Stimulated activated CD8-positive, alpha-beta memory T cell treated with anti-CD3 and anti-CD28 coated beads, Interleukin-2, amount 100 ng/mL, for 1 hour (primary cell): ENCODE measurements around the gene DESI2.
A peak's percentile ranks its signal among the peaks of the same experiment; 100 is the strongest.

Experiments
- DNase-seq, 2 donors: peaks; one replicate each; pipeline ENCODE4 v3.0.0-alpha.2; 2020; ENCODE audit warnings: low read depth in 2 of 2

Gene DESI2

DNA sequence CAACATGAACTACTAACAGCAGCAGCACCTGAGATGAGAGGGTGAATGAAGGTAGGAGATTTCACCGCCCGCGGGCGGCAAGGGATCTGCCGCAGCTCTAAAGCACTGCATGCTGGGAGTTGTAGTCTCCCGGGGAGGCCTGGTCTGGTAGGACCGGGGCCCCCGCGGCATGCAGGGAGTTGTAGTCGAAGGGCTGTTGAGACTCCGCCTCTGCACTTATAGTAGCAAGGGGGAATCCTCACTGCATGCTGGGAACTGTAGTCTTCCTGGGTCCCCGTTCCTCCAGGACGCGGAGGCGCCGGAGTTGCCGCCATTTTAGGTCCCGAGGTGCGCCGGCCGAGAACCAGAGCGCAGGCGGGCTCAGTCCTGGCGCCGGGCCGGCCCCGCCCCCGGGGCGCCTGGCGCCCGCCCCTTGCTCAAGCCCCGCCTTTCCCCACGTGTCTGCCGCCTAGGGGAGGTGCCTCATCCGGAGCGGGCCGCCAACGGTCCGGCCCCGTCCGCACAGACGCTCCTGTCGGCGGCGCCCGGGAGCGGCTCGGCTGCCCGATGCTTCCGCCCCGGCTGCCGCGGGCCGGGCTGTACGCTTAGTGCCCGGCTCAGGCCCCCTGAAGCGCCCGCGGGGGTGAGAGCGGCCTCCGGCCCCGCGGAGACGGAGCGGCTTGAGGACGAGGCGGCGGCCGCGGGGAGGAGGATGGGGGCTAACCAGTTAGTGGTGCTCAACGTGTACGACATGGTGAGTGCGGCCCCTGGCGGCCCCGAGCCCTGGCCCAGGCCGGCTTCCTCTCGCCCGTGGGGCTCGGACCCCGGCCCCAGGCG lies at the start of gene DESI2:
TSS of gene DESI2 (plus strand) at position 504 of the 816 bp plus-strand sequence. CDS start at position 692, 188 bp downstream.
- peak; percentile 92 to 94 for DNase-seq

DNA sequence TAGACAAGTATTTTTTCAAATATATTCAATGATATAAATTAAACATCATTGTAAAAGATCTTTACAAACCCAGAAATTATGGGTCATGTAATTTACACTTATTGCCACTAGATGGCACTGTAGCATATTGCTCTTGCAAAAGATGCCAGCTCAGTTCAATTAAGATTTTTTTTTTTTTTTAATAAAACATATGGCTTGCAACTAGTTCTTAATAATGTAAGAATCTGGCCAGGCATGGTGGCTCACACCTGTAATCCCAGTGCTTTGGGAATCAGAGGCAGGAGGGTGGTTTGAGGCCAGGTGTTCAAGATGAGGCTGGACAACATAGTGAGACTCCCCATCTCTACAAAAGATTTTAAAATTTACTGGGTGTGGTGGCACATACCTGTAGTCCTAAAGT lies 49.4 kb upstream of the DESI2 start:
- no peak for DNase-seq

DNA sequence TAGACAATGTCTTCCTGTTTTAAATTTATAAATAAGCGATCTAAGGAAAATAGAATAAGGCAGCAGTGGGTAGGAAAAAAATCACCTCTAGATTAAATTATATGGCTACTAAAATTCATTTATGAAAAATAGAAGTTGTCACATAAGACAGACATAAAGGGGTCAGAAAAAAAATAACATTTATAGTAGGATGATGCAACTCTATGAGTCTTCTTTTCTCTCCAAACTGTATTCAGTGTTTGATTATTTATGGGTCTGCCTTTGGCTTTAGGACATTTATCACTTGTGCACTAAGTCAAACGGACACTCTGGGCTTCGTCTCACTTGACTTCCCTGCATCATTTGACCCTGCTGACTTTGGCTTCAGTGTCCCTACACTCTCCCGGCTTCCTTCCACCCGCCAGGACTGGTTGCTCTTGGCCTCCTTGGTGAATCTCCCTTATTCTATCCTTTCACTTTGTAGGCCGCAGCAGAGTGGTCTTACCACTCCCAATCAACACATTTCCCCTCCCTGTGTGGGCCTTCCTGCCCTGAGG lies 47.0 kb upstream of the DESI2 start:
- no peak for DNase-seq

DNA sequence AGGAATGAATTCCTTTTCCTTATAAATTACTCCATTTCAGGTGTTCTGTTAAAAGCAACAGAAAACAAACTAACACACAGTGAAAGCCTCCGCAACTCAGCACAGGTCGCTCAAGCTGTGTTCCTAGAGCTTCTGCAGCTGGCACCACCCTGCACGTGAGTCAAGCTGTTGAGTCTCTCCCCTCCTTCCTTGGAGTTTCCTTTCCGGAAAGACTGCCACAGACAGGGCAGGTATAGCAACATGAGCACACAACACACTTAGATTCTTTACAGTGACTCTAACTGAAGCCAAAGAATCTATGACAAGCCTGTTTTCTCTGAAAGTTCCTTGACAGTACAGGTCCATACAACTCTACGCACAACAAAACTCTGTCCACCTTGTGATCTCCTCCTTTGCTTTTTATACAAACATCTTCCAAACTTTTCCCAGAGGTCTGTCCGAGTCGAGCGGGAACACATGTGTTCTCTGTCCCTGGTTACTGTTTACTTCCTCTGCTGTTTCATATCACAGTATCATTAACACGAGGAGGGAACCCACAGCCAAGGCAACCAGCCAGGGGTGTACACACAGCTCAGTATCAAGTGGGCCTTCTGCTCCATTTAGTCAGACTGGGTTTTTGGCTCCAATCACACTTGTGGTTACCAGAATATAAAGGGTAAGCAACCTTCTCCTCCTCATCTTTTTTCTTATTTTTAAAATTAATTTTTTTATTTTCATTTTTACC lies 38.7 kb upstream of the DESI2 start:
- no peak for DNase-seq

DNA sequence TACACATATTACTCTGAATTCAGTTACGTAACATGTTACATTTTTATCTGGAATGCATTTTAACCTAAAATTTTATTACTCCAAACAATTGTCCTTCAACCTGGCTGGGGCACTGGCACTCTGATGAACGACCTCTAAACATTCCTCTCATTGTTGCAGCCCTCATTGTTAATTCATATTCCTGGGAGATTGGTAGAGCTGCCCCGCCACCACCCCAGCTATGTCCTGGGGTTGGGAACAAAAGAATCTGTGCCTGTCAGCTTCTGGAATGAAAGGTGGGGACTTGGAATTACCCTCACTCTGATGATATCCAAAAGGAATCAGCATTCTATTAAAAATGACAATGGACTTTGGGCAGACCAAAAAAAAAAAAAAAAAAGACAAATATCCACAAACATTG lies 38.0 kb upstream of the DESI2 start:
- DNase-seq: no peak

DNA sequence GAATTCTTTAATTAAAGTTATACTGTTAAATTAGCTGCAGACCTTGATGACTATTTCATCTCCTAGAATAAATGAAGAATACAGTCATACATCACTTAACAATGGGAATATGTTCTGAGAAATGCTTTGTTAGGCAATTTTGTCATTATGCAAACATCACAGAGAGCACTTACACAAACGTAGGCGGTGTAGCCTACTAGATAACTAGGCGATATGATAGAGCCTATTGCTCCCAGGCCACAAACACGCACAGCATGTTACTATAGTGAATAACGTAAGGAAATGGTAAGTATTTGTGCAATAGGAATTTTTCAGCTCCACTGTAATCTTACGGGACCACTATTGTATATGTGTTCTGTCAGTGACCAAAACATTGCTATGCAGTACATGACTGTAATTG lies 37.6 kb upstream of the DESI2 start:
- no peak for DNase-seq

DNA sequence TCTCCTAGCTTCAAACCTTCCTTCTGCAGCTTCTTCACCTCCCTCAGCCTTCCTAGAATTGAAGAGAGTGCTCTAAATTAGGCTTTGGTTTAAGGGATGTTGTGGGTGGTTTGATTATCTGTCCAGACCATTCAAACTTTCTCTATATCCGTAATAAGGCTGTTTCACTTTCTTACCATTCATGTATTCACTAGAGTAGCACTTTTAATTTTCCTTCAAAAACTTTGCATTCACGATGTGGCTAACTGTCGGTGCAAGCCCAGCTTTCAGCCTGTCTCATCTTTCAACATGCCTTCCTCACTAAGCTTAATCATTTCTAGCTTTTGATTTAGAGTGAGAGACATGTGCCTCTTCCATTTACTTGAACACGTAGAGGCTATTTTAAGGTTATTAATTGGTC lies 26.2 kb upstream of the DESI2 start:
- no peak for DNase-seq

DNA sequence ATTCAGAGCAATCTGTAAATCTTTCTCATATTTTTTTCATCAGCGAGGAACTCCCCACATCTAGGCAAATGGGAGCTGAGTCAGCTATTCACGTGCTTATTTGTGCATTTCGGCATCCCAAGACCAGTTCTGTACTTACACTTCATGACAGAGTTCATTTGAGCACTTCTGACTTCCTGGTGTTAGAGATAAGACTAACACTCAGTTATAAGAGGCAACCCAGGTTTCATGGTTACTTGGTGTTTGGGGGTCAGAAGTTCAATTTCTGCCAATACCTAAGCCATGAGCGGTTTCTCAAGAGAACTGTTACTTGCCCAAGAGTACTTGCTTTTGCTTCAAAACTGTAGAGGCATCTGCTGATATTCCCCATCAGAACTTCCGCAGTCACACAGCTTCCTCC lies 24.1 kb upstream of the DESI2 start:
- no peak for DNase-seq

DNA sequence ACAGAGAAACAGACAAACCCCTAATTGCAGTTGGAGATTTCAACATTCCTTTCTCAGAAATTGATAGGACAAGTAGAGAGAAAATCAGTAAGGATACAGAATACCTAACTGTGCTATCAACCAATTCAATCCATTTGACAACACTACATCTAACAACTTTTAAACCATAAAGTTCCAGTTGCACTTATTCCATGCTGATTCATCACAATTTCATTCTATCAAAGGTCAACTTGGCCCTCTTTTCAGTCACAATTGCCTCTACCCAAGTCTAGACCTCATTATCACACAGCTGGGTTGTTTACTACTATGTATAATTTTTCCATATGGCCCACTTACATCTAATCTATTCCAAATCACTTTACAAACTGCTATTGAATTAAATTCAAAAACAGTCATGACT lies 19.8 kb upstream of the DESI2 start:
- no peak for DNase-seq

DNA sequence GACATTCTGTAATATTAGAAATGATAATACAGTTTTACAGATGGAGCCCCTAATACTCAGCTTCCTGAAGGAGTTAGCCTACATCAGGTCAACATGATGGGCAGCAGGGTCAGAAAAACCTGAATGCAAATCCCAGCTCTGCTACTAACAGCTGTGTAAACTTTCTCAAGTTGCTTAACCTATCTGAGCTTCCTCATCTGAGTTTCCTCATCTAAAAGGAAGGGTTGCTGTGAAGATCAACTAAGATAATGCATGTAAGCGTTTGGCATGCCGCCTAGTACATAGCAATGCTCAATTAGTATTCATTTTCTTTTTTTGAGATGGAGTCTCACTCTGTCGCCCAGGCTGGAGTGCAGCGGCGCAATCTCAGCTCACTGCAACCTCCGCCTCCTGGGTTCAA lies 18.4 kb upstream of the DESI2 start:
- no peak for DNase-seq

DNA sequence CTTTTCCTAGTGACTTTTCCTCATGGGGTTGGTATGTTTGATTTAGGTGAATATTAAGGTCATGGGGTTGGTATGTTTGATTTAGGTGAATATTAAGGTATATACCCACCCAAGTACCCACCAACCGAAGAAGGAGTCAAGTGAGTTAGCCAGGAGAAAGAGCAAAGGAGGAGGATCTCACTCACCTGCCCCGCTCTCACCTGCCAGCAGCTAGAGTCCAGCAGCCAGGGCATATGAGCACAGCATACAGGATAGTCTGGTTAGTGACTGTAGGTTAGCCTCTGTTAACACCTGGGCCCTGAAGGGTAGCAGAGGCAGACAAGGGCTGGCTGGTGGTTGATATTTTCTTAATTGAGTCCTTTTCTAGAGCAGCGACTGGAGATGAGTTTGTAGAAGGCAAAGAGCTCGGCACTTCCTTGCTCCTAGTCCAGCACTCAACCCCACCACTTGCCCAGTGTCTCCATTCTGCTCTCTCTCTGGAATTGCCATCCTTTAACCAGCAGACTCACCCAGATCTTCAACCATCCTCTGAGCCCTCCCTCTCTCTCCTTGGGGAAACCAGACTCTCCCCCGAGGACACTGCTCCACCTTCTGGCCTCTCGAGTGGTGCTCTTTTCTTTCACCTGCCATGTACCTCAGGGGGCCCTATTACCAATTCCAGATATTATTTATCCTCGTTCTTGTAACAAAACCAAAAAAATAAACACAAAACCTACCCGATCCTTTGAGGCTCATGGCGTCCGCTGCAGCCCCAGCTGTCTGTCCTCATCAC lies 16.3 kb upstream of the DESI2 start:
- no peak for DNase-seq

DNA sequence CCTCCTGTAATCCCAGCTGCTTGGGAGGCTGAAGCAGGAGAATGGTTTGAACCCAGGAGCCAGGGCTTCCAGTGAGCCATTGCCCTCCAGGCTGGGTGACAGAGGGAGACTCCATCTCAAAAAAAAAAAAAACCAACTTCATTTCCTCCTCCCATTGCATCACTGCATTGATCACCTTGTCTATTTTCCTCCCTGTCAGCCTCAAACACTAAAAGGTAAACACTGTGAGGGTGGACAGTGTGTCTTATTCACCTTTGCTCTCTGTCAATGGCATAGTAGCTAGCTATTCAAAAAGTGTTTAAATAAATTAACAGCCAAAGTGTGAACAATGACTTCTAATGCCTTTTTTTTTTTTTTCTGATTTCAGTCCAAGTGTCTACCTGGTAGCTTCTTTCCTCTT lies 13.4 kb upstream of the DESI2 start:
- DNase-seq: no peak

DNA sequence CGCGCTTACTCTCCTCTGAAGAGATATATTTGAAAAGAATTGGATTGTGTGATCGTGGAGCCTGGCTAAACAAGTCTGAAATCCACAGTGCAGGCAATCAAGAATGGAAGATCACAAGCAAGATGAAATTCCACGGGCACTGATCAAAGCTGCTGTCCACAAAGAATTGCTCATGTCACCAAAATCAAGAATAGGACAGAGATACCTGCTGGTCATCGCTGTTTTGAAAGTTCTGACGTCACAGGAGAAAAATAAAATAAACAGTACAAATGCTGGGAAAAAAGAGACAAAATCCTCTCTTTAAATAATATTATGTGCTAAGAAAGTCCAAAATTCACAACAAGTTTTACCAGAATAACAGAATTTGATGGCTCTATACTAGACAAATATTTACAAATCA lies 12.0 kb upstream of the DESI2 start:
- no peak for DNase-seq

DNA sequence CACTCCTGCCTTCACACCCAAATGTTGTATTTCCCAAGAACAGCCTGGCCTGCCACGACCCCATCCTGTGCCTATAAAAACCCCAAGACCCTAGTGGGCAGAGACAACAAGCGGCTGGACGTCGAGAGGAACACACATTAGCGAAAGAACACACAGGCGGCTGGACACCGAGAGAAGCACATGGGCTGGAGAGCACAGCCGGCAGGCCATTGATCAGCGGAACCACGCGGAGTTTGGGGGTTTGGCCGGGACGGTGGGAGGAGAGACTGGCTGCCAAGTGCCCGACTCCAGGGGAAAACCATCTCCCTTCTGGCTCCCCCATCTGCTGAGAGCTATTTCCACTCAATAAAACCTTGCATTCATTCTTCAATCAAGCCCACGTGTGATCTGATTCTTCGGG lies 10.4 kb upstream of the DESI2 start:
- DNase-seq: no peak

DNA sequence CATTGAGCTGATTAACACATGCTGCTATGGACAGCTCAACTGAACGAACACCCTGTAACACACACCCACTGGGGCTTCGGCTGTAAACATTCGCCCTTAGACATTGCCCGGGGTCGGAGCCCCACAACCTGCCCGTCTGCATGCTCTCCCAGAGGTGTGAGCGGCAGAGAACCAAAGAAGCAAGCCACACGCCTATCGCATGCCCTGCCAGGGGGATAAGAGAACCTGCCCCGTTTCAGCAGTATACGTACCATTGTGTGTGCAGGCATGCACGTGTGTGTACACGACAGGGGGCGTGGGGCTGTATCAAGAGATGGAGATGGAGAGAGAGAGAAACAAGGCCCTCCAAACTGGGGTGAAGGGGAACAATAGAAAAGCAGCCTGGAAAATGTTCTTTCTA lies 9.9 kb upstream of the DESI2 start:
- DNase-seq: no peak

DNA sequence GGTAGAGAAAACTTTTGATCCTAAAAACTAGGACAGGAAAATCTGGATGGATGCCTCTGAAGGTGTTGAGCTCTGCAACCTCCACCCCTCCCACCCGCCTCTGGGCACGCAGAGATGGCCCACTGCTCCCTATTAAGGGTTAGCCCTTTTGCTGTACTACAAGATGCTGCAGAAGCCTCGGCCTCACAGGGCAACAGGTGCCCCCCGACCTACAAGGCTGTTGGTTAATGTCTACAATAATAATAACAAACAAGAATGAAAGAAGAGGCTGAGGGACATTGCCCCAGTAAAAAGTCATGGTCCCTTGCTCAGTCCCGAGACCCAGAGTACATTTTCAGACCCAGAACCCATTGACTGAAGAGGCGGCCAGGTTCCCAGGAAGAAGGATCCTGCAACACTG lies 7.5 kb upstream of the DESI2 start:
- no peak for DNase-seq

DNA sequence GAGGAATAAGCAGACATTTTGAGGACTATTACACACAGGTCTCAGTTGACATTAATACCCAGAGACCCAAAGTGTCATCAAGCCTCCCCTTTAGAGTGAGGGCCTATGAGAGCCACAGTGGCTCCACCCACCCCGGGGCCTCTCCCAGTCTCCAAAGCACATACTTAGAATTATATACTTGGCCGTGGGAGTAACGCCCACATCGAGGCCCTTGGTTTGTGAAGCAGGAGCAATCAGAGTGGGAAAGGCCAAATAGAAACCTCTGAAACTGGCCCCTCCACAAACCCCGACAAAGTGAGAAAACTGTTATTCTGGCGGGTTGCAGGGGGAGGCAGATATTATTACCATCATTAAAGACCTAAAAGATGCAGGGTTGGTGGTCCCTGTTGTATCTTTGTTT lies 7.0 kb upstream of the DESI2 start:
- no peak for DNase-seq

DNA sequence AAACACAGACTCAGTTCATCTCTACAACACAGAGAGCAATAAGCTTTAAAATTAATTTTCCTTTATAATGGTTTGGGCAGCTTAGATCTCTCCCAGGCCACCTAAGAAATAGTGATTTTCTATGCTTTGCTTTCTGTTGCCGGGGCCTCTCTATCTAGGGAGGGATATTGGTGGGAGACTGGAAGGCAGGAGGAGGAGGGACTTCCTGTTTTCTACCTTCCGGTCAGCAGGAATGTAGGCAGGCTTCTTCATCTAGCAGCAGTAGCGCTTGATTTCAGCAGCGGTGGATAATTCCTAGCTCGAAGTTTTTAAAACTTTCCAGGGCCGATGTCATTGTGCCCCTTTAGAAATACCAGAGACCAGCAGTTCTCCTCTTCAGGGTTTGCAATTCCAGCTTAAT lies 5.1 kb upstream of the DESI2 start:
- no peak for DNase-seq

DNA sequence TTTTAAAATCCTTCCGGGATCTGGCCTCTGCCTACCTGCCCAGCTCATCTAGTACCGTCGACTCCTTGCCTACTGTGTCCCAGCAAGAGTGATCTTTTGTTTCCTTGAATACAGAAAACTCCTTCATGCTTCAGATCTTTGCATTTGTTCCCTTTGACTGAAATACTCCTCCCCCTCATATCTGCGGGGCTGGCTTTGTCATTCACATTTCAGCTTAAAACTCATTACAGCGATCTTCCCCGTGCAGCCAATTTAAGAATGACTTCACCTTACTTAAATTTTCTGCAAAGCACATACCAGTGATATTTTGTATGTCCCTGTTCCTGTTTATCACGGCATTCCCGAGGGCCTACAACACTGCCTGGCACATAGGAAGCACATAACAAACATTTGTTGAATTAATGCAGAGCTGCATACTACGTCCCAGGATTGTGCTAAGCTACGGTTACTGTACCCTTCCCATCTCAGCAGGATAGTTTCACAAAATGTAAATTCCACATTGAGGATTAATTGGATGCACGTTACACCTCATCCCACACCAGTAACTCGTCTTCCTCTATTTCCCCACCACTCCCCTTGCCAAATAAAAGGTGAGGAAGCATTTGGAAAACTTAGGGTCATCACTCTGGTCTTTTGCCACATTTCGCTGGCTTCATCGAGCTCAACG lies 837 bp upstream of the DESI2 start:
- no peak for DNase-seq

DNA sequence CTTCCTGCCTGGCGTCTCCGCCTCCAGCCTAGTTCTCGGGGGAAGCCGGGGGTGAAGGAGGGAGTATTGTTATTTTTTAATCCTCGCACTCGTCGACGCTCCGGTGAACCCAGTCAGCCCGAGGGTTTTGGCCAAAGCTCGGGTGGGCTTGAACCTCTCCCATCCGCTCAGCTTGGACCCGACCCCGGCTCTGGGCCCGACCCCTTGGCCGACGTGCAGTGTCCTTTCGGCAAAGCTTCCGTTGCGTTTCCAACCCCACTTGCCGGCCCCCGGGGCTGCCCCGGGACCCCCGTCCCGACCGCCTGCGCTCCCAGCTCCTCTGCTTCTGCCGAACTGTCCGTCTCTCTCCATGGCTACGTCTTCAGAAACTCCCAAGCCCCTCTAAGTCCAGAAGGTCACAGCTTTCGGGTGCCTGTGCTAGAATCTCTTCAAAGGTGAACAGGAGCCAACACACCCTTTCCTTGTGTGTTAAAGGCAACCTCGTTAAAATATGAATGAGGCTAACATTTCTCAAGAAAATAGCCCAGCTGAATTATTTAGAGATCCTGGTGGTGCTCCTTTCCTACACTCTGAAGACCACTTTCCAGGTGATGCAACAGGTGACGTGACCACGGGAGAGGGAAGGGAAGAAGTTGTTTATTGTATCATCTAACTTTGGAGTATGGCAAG lies 647 bp downstream of the DESI2 start:
- DNase-seq: no peak
